Measurements from ENCODE around the gene NOTCH1. TPM values are rescaled to one million over a fixed set of nuclear protein-coding genes. Genes with fewer than 3 reads are reported as not detected.

Gene NOTCH1
- total and polyA plus RNA-seq, 5 donors from 2014 or later = 1.2 to 52.3 (median 1.6) TPM

- Mint-ChIP-seq H3K9me3 (peaks cover 0 to 1% (median 0%) of the 10 kb centered on the region in 7 donors), H3K36me3 (peaks cover 4% of the 10 kb centered on the region), H3K27ac (peak overlapping the region in 1 of 3 donors; percentile 86), H3K4me3 (peak overlapping the region; percentile 21 to 87 (median 73)), H3K27me3 (peaks cover 8% of the 10 kb centered on the region), H3K4me1 (peaks cover 0 to 34% (median 19%) of the 10 kb centered on the region in 4 donors)
- H3K9me3 ChIP-seq (ENCODE audit: control insufficient read depth in 2 of 2, low read length in 2 of 2) = no peaks in the 10 kb centered on the region
- H3K27ac ChIP-seq (ENCODE audit: insufficient read depth, low read length, poor library complexity, severe bottlenecking) = peak overlapping the region; percentile 98
- peaks cover 36% of the 10 kb centered on the region for H3K4me1 ChIP-seq (ENCODE audit: control insufficient read depth, insufficient read depth, low read length, poor library complexity, severe bottlenecking)
- H3K4me3 ChIP-seq (ENCODE audit: low read depth, low read length) = no peak overlapping the region
- DNase-seq (peak in 2 of 3 donors; percentile 11), ATAC-seq (ENCODE audit: low read depth in 2 of 2) (no peak)
- H3K27me3 ChIP-seq (ENCODE audit: control insufficient read depth, insufficient read depth, low read length) = no peaks in the 10 kb centered on the region
- H3K36me3 ChIP-seq (ENCODE audit: control insufficient read depth, insufficient read depth, low read length) = no peaks in the 10 kb centered on the region
These were observed 61.4 kb downstream of the NOTCH1 start for GRCh38 chr9:136484153-136485048.

- DNase-seq (peak; percentile 91 to 97 (median 92)), ATAC-seq (ENCODE audit: low read depth in 2 of 2) (peak; percentile 59 to 64)
- H3K27me3 ChIP-seq (ENCODE audit: control insufficient read depth, insufficient read depth, low read length) = no peaks in the 10 kb centered on the region
- H3K9me3 ChIP-seq (ENCODE audit: control insufficient read depth in 2 of 2, low read length in 2 of 2) = no peaks in the 10 kb centered on the region
- H3K4me1 ChIP-seq (ENCODE audit: control insufficient read depth, insufficient read depth, low read length, poor library complexity, severe bottlenecking) = peaks cover 36% of the 10 kb centered on the region
- Mint-ChIP-seq H3K4me1 (peaks cover 4 to 41% (median 24%) of the 10 kb centered on the region in 4 donors), H3K27ac (peak overlapping the region; percentile 86 to 99 (median 96)), H3K36me3 (peaks cover 4% of the 10 kb centered on the region), H3K27me3 (peaks cover 8% of the 10 kb centered on the region), H3K9me3 (peaks cover 0 to 1% (median 0%) of the 10 kb centered on the region in 7 donors), H3K4me3 (peak overlapping the region; percentile 93 to 100 (median 98))
- H3K36me3 ChIP-seq (ENCODE audit: control insufficient read depth, insufficient read depth, low read length) = no peaks in the 10 kb centered on the region
- H3K27ac ChIP-seq (ENCODE audit: insufficient read depth, low read length, poor library complexity, severe bottlenecking) = peak overlapping the region; percentile 98
- peak overlapping the region; percentile 68 for H3K4me3 ChIP-seq (ENCODE audit: low read depth, low read length)
These were observed 62.2 kb downstream of the NOTCH1 start for GRCh38 chr9:136483589-136484152.

- peaks cover 0 to 1% (median 0%) of the 10 kb centered on the region in 7 donors for H3K9me3 Mint-ChIP-seq
- no peaks in the 10 kb centered on the region for H3K27me3 ChIP-seq (ENCODE audit: control insufficient read depth, insufficient read depth, low read length)
These were observed 62.9 kb downstream of the NOTCH1 start, which contains the start of gene SEC16A for GRCh38 chr9:136482793-136483588. Gene SEC16A (minus strand): TSS chr9:136483040. CDS start chr9:136477615, 5,425 bp downstream.

GRCh38 chr9:136482046-136482792 is 63.6 kb downstream of the NOTCH1 start:
- peak overlapping the region; percentile 86 to 98 (median 95) for H3K4me3 Mint-ChIP-seq
- H3K4me1 Mint-ChIP-seq = peaks cover 4 to 51% (median 25%) of the 10 kb centered on the region in 4 donors
- peaks cover 8% of the 10 kb centered on the region for H3K27me3 Mint-ChIP-seq
- Histone ChIP-seq H3K36me3 (ENCODE audit: control insufficient read depth, insufficient read depth, low read length) (peaks cover 8% of the 10 kb centered on the region), H3K4me3 (ENCODE audit: low read depth, low read length) (peak overlapping the region; percentile 94), H3K4me1 (ENCODE audit: control insufficient read depth, insufficient read depth, low read length, poor library complexity, severe bottlenecking) (peaks cover 36% of the 10 kb centered on the region), H3K27me3 (ENCODE audit: control insufficient read depth, insufficient read depth, low read length) (no peaks in the 10 kb centered on the region), H3K27ac (ENCODE audit: insufficient read depth, low read length, poor library complexity, severe bottlenecking) (peak overlapping the region; percentile 98), H3K9me3 (ENCODE audit: control insufficient read depth in 2 of 2, low read length in 2 of 2) (no peaks in the 10 kb centered on the region)
- peaks cover 10% of the 10 kb centered on the region for H3K36me3 Mint-ChIP-seq
- ATAC-seq (ENCODE audit: low read depth in 2 of 2) (no peak), DNase-seq (peak in 2 of 3 donors; percentile 40 to 77)
- H3K27ac Mint-ChIP-seq = peak overlapping the region; percentile 87 to 96 (median 88)
- H3K9me3 Mint-ChIP-seq = peaks cover 0 to 1% (median 0%) of the 10 kb centered on the region in 7 donors

More at GRCh38 chr9:136482793-136483588, 62.9 kb downstream of the NOTCH1 start, which contains the start of gene SEC16A:
- Mint-ChIP-seq H3K27ac (peak within 1 kb of the TSS; percentile 96 to 99 (median 99)), H3K36me3 (peaks cover 7% of the 10 kb centered on the region), H3K27me3 (peaks cover 8% of the 10 kb centered on the region), H3K4me1 (peaks cover 4 to 45% (median 24%) of the 10 kb centered on the region in 4 donors), H3K4me3 (peak within 1 kb of the TSS; percentile 93 to 100 (median 98))
- ATAC-seq (ENCODE audit: low read depth in 2 of 2) (peak; percentile 72 to 75), DNase-seq (peak; percentile 98 to 99 (median 98))
- peak within 1 kb of the TSS; percentile 98 for H3K27ac ChIP-seq (ENCODE audit: insufficient read depth, low read length, poor library complexity, severe bottlenecking)
- no peaks in the 10 kb centered on the region for H3K36me3 ChIP-seq (ENCODE audit: control insufficient read depth, insufficient read depth, low read length)
- H3K4me1 ChIP-seq (ENCODE audit: control insufficient read depth, insufficient read depth, low read length, poor library complexity, severe bottlenecking) = peaks cover 36% of the 10 kb centered on the region
- peak within 1 kb of the TSS; percentile 94 for H3K4me3 ChIP-seq (ENCODE audit: low read depth, low read length)
- no peaks in the 10 kb centered on the region for H3K9me3 ChIP-seq (ENCODE audit: control insufficient read depth in 2 of 2, low read length in 2 of 2)

- ATAC-seq (ENCODE audit: low read depth in 2 of 2) (no peak), DNase-seq (peak in 1 of 3 donors; percentile 40)
- Mint-ChIP-seq H3K27me3 (peaks cover 8% of the 10 kb centered on the region), H3K4me3 (peak overlapping the region; percentile 86 to 98 (median 95)), H3K36me3 (peaks cover 16% of the 10 kb centered on the region), H3K9me3 (peaks cover 0 to 1% (median 0%) of the 10 kb centered on the region in 7 donors), H3K4me1 (peaks cover 4 to 51% (median 25%) of the 10 kb centered on the region in 4 donors), H3K27ac (peak overlapping the region; percentile 87 to 96 (median 88))
- Histone ChIP-seq H3K4me1 (ENCODE audit: control insufficient read depth, insufficient read depth, low read length, poor library complexity, severe bottlenecking) (peaks cover 36% of the 10 kb centered on the region), H3K36me3 (ENCODE audit: control insufficient read depth, insufficient read depth, low read length) (peaks cover 14% of the 10 kb centered on the region), H3K27me3 (ENCODE audit: control insufficient read depth, insufficient read depth, low read length) (no peaks in the 10 kb centered on the region), H3K27ac (ENCODE audit: insufficient read depth, low read length, poor library complexity, severe bottlenecking) (peak overlapping the region; percentile 98), H3K9me3 (ENCODE audit: control insufficient read depth in 2 of 2, low read length in 2 of 2) (no peaks in the 10 kb centered on the region), H3K4me3 (ENCODE audit: low read depth, low read length) (peak overlapping the region; percentile 94)
These were observed 64.3 kb downstream of the NOTCH1 start for GRCh38 chr9:136481558-136481957.

GRCh38 chr9:136476369-136477150 is 69.3 kb downstream of the NOTCH1 start:
- no peak overlapping the region for H3K4me3 Mint-ChIP-seq

More at GRCh38 chr9:136476369-136477150, 69.3 kb downstream of the NOTCH1 start:
- peak overlapping the region in 1 of 3 donors; percentile 52 for H3K27ac Mint-ChIP-seq
- no peaks in the 10 kb centered on the region for H3K9me3 Mint-ChIP-seq
- H3K27me3 Mint-ChIP-seq = no peaks in the 10 kb centered on the region
- Histone ChIP-seq H3K36me3 (ENCODE audit: control insufficient read depth, insufficient read depth, low read length) (peaks cover 61% of the 10 kb centered on the region), H3K27ac (ENCODE audit: insufficient read depth, low read length, poor library complexity, severe bottlenecking) (no peak overlapping the region), H3K9me3 (ENCODE audit: control insufficient read depth in 2 of 2, low read length in 2 of 2) (no peaks in the 10 kb centered on the region), H3K4me3 (ENCODE audit: low read depth, low read length) (no peak overlapping the region), H3K4me1 (ENCODE audit: control insufficient read depth, insufficient read depth, low read length, poor library complexity, severe bottlenecking) (peaks cover 11% of the 10 kb centered on the region), H3K27me3 (ENCODE audit: control insufficient read depth, insufficient read depth, low read length) (no peaks in the 10 kb centered on the region)
- peaks cover 4 to 34% (median 14%) of the 10 kb centered on the region in 4 donors for H3K4me1 Mint-ChIP-seq
- H3K36me3 Mint-ChIP-seq = peaks cover 22% of the 10 kb centered on the region
- no peak for ATAC-seq (ENCODE audit: low read depth in 2 of 2)
- DNase-seq = no peak
